Hepatocyte (in vitro differentiated cells): ENCODE data around the gene LHPP. TPM values are rescaled to one million over a fixed set of nuclear protein-coding genes. Genes with fewer than 3 reads are reported as not detected.

ENCODE experiments used
- DNase-seq: peaks from one replicate; pipeline ENCODE4 v3.0.0-alpha.2; 2016; ENCODE audit warnings: low spot score
- H2AFZ ChIP-seq: fragments of 200-600 bp; sonication (generic); 2 replicates; pipeline ENCODE4 v1.6.0; 2016; ENCODE audit warnings: antibody characterized with exemption, mild to moderate bottlenecking
- H3K27ac ChIP-seq: fragments of 200-600 bp; sonication (generic); 2 replicates; pipeline ENCODE4 v1.5.1; 2016; ENCODE audit warnings: mild to moderate bottlenecking
- H3K27me3 ChIP-seq: fragments of 200-600 bp; sonication (generic); 2 replicates; pipeline ENCODE4 v1.6.1; 2016
- H3K36me3 ChIP-seq: fragments of 200-600 bp; sonication (generic); replicated peaks from 2 replicates; pipeline ENCODE4 v1.5.1; 2016; ENCODE audit warnings: low read depth; ENCODE audit not compliant: insufficient read depth
- H3K4me1 ChIP-seq: fragments of 200-600 bp; sonication (generic); 2 replicates; pipeline ENCODE4 v1.5.1; 2016; ENCODE audit warnings: mild to moderate bottlenecking, moderate library complexity; ENCODE audit not compliant: insufficient read depth
- H3K4me2 ChIP-seq: fragments of 200-600 bp; sonication (generic); 2 replicates; pipeline ENCODE4 v1.6.0; 2016
- H3K4me3 ChIP-seq: fragments of 200-600 bp; sonication (generic); 2 replicates; pipeline ENCODE4 v1.5.1; 2016; ENCODE audit warnings: mild to moderate bottlenecking
- H3K79me2 ChIP-seq: fragments of 200-600 bp; sonication (generic); 2 replicates; pipeline ENCODE4 v1.6.0; 2017; ENCODE audit warnings: mild to moderate bottlenecking
- H3K9me2 ChIP-seq: fragments of 200-600 bp; sonication (generic); replicated peaks from 2 replicates; pipeline ENCODE4 v1.6.0; 2017; ENCODE audit warnings: mild to moderate bottlenecking; ENCODE audit not compliant: insufficient read depth
- H3K9me3 ChIP-seq: fragments of 200-600 bp; sonication (generic); 2 replicates; pipeline ENCODE4 v1.5.1; 2016; ENCODE audit warnings: low read depth, mild to moderate bottlenecking
- H4K20me1 ChIP-seq: fragments of 200-600 bp; sonication (generic); 2 replicates; pipeline ENCODE4 v1.6.0; 2016; ENCODE audit warnings: mild to moderate bottlenecking; ENCODE audit not compliant: insufficient read depth, poor library complexity, severe bottlenecking
- CTCF ChIP-seq: fragments of 200-600 bp; sonication (generic); IDR thresholded peaks from 2 replicates; pipeline ENCODE4 v1.5.1; 2016; ENCODE audit warnings: antibody characterized with exemption, mild to moderate bottlenecking; ENCODE audit not compliant: poor library complexity
- EZH2 ChIP-seq: fragments of 200-600 bp; sonication (generic); IDR thresholded peaks from 2 replicates; pipeline ENCODE4 v1.6.1; 2016; ENCODE audit warnings: antibody characterized with exemption, mild to moderate bottlenecking, borderline replicate concordance
- EZH2phosphoT487 ChIP-seq: fragments of 200-600 bp; sonication (generic); IDR thresholded peaks from one replicate; pipeline ENCODE4 v1.6.1; 2018; ENCODE audit warnings: antibody characterized with exemption, mild to moderate bottlenecking, low read depth, moderate library complexity; ENCODE audit not compliant: unreplicated experiment, severe bottlenecking
- WGBS: methylation state at CpG from one replicate; pipeline ENCODE4 v1.1.6; 2016; ENCODE audit warnings: low lambda C conversion rate; ENCODE audit errors: missing lambda C conversion rate; 5-methylcytosine and 5-hydroxymethylcytosine counted together
- polyA plus RNA-seq: library from polyadenylated mRNA; unstranded; fragments of >200 nt; fragmentation: Nextera tagmentation; extraction: Ambion mirVana; gene quantifications from 2 replicates; pipeline ENCODE4 v1.2.1, GENCODE V29; 2016
- total RNA-seq: library from RNA; depleted of rRNA; stranded (reverse); fragments of >200 nt; gene quantifications from 2 replicates; pipeline ENCODE4 v1.2.3, GENCODE V29; 2014

LHPP gene
- total and polyA plus RNA-seq, 2 experiments from 2014 or later: 29.4 to 30.3 TPM

GRCh38 chr10:124464028-124464965, 2.7 kb downstream of the LHPP start:
- H3K27ac ChIP-seq: no peak overlapping the region
- H4K20me1 ChIP-seq: no peaks in the 10 kb centered on the region
- H3K4me2 ChIP-seq: no peak overlapping the region
- peaks cover 19% of the 10 kb centered on the region for H3K4me1 ChIP-seq
- no peak for DNase-seq
- WGBS: 85% methylated on average over 9 of the region's 9 CpGs
- TF ChIP-seq EZH2 (no peak), EZH2phosphoT487 (no peak), CTCF (no peak)
- peaks cover 26% of the 10 kb centered on the region for H3K79me2 ChIP-seq
- H3K9me3 ChIP-seq: no peaks in the 10 kb centered on the region
- no peaks in the 10 kb centered on the region for H3K36me3 ChIP-seq
- H3K27me3 ChIP-seq: no peaks in the 10 kb centered on the region
- no peak overlapping the region for H3K4me3 ChIP-seq
- no peaks in the 10 kb centered on the region for H3K9me2 ChIP-seq
- no peak overlapping the region for H2AFZ ChIP-seq

- Histone ChIP-seq H3K4me2 (no peak overlapping the region), H3K79me2 (peaks cover 29% of the 10 kb centered on the region), H3K27me3 (no peaks in the 10 kb centered on the region), H3K9me3 (no peaks in the 10 kb centered on the region), H3K4me3 (no peak overlapping the region), H3K36me3 (no peaks in the 10 kb centered on the region), H3K4me1 (peaks cover 21% of the 10 kb centered on the region), H3K27ac (no peak overlapping the region), H3K9me2 (no peaks in the 10 kb centered on the region), H4K20me1 (no peaks in the 10 kb centered on the region), H2AFZ (no peak overlapping the region)
- 85% methylated on average over 17 of the region's 17 CpGs for WGBS
- TF ChIP-seq EZH2: no peak
- TF ChIP-seq EZH2phosphoT487: no peak
- TF ChIP-seq CTCF: no peak
- no peak for DNase-seq
These were observed 3.6 kb downstream of the LHPP start for GRCh38 chr10:124465003-124465776.

- Histone ChIP-seq H3K79me2 (peaks cover 29% of the 10 kb centered on the region), H3K4me2 (no peak overlapping the region), H3K9me2 (no peaks in the 10 kb centered on the region), H3K27me3 (no peaks in the 10 kb centered on the region), H2AFZ (no peak overlapping the region), H3K36me3 (no peaks in the 10 kb centered on the region), H3K4me1 (peaks cover 24% of the 10 kb centered on the region), H3K27ac (no peak overlapping the region), H3K9me3 (no peaks in the 10 kb centered on the region), H3K4me3 (no peak overlapping the region), H4K20me1 (no peaks in the 10 kb centered on the region)
- TF ChIP-seq EZH2 (no peak), EZH2phosphoT487 (no peak), CTCF (no peak)
- DNase-seq: no peak
- WGBS: 61% methylated on average over 9 of the region's 9 CpGs
These were observed 4.3 kb downstream of the LHPP start for GRCh38 chr10:124465777-124466488.
